H9 (cell line): ENCODE data around the gene PAGE4. TPM values are rescaled to one million over a fixed set of nuclear protein-coding genes. Genes with fewer than 3 reads are reported as not detected.

Experiments used
- DNase-seq: peaks from one replicate; pipeline ENCODE4 v3.0.0-alpha.2; 2017
- H2AFZ ChIP-seq: one replicate; pipeline ENCODE4 v1.6.1; 2013; ENCODE audit warnings: mild to moderate bottlenecking, low read length, control low read depth, moderate library complexity
- H2AK5ac ChIP-seq: 2 replicates; pipeline ENCODE4 v1.6.1; 2013; ENCODE audit warnings: low read length, control low read depth, mixed read lengths; ENCODE audit not compliant: insufficient read length
- H2BK120ac ChIP-seq: one replicate; pipeline ENCODE4 v1.6.1; 2013; ENCODE audit warnings: low read depth, mild to moderate bottlenecking, low read length, control low read depth, inconsistent platforms; ENCODE audit not compliant: poor library complexity, severe bottlenecking
- H2BK12ac ChIP-seq: 2 replicates; pipeline ENCODE4 v1.6.1; 2013; ENCODE audit warnings: low read length, control low read depth, mixed read lengths, low read depth; ENCODE audit not compliant: insufficient read length
- H2BK15ac ChIP-seq: 2 replicates; pipeline ENCODE4 v1.6.1; 2013; ENCODE audit warnings: low read depth, low read length, control low read depth
- H2BK20ac ChIP-seq: one replicate; pipeline ENCODE4 v1.6.1; 2013; ENCODE audit warnings: low read depth, mild to moderate bottlenecking, low read length, control low read depth, inconsistent platforms; ENCODE audit not compliant: poor library complexity, severe bottlenecking
- H2BK5ac ChIP-seq: 2 replicates; pipeline ENCODE4 v1.6.1; 2013; ENCODE audit warnings: low read length, control low read depth, mixed read lengths; ENCODE audit not compliant: insufficient read length
- H3K14ac ChIP-seq: 2 replicates; pipeline ENCODE4 v1.6.1; 2013; ENCODE audit warnings: low read length, control low read depth; ENCODE audit not compliant: insufficient read depth
- H3K18ac ChIP-seq: 2 replicates; pipeline ENCODE4 v1.6.1; 2013; ENCODE audit warnings: low read depth, mild to moderate bottlenecking, mixed read lengths, low read length, control low read depth; ENCODE audit not compliant: insufficient read length
- H3K23ac ChIP-seq: 2 replicates; pipeline ENCODE4 v1.6.1; 2013; ENCODE audit warnings: low read length, control low read depth, mixed read lengths, low read depth; ENCODE audit not compliant: insufficient read length
- H3K23me2 ChIP-seq: 2 replicates; pipeline ENCODE4 v1.6.1; 2013; ENCODE audit warnings: low read depth, mild to moderate bottlenecking, mixed read lengths, low read length, control low read depth; ENCODE audit not compliant: insufficient read length, poor library complexity, severe bottlenecking
- H3K27ac ChIP-seq: 2 replicates; pipeline ENCODE4 v1.5.1; 2013; ENCODE audit warnings: low read length, control low read depth, mixed read lengths, low read depth; ENCODE audit not compliant: insufficient read length
- H3K27me3 ChIP-seq: 2 replicates; pipeline ENCODE4 v1.6.1; 2013; ENCODE audit warnings: low read length, control low read depth, inconsistent platforms; ENCODE audit not compliant: insufficient read depth
- H3K4ac ChIP-seq: 2 replicates; pipeline ENCODE4 v1.6.1; 2013; ENCODE audit warnings: low read depth, mild to moderate bottlenecking, control low read depth, inconsistent platforms, low read length, moderate library complexity
- H3K4me1 ChIP-seq: 2 replicates; pipeline ENCODE4 v1.6.1; 2013; ENCODE audit warnings: low read length, control low read depth, inconsistent platforms; ENCODE audit not compliant: insufficient read depth
- H3K4me2 ChIP-seq: 2 replicates; pipeline ENCODE4 v1.6.1; 2013; ENCODE audit warnings: low read length, control low read depth, mixed read lengths; ENCODE audit not compliant: insufficient read length, insufficient read depth
- H3K56ac ChIP-seq: 2 replicates; pipeline ENCODE4 v1.6.1; 2013; ENCODE audit warnings: low read depth, mild to moderate bottlenecking, mixed read lengths, low read length, control low read depth; ENCODE audit not compliant: insufficient read length
- H3K79me1 ChIP-seq: 2 replicates; pipeline ENCODE4 v1.6.1; 2013; ENCODE audit warnings: low read depth, mild to moderate bottlenecking, moderate library complexity, low read length, control low read depth, inconsistent platforms; ENCODE audit not compliant: insufficient read depth, poor library complexity, severe bottlenecking
- H3K79me2 ChIP-seq: 2 replicates; pipeline ENCODE4 v1.6.1; 2013; ENCODE audit warnings: low read length, control low read depth, inconsistent platforms; ENCODE audit not compliant: insufficient read depth
- H3K9ac ChIP-seq: 2 replicates; pipeline ENCODE4 v1.6.1; 2013; ENCODE audit warnings: low read length, control low read depth, mixed read lengths; ENCODE audit not compliant: insufficient read length; ENCODE audit errors: extremely low read depth
- H3K9me3 ChIP-seq: one replicate; pipeline ENCODE4 v1.6.1; 2013; ENCODE audit warnings: low read depth, low read length, inconsistent platforms; ENCODE audit not compliant: control insufficient read depth
- H3T11ph ChIP-seq: one replicate; pipeline ENCODE4 v1.6.1; 2013; ENCODE audit warnings: mild to moderate bottlenecking, low read length, control low read depth, inconsistent platforms
- H4K20me1 ChIP-seq: one replicate; pipeline ENCODE4 v1.6.1; 2013; ENCODE audit not compliant: control insufficient read depth, insufficient read length, insufficient read depth
- H4K5ac ChIP-seq: 2 replicates; pipeline ENCODE4 v1.6.1; 2013; ENCODE audit warnings: low read depth, mild to moderate bottlenecking, mixed read lengths, low read length, control low read depth; ENCODE audit not compliant: insufficient read length
- H4K8ac ChIP-seq: replicated peaks from 2 replicates; pipeline ENCODE4 v1.6.1; 2013; ENCODE audit warnings: low read length, control low read depth, mixed read lengths, low read depth; ENCODE audit not compliant: insufficient read length
- H4K91ac ChIP-seq: 2 replicates; pipeline ENCODE4 v1.6.1; 2013; ENCODE audit warnings: low read depth, mild to moderate bottlenecking, moderate library complexity, mixed read lengths, low read length, control low read depth; ENCODE audit not compliant: insufficient read length
- H3K27ac Mint-ChIP-seq, 3 experiments: 2 replicates in 2 of 3; 3 replicates in 1 of 3; pipeline ENCODE4 v1.8.0; 2020 to 2021; ENCODE audit warnings: mixed read lengths in 3 of 3, mild to moderate bottlenecking in 1 of 3, moderate library complexity in 1 of 3
- H3K27me3 Mint-ChIP-seq: 2 replicates; pipeline ENCODE4 v1.8.0; 2021; ENCODE audit warnings: low read depth, mild to moderate bottlenecking, moderate library complexity, mixed read lengths
- H3K36me3 Mint-ChIP-seq, 3 experiments: 2 replicates in 2 of 3; 3 replicates in 1 of 3; pipeline ENCODE4 v1.8.0; 2020 to 2021; ENCODE audit warnings: low read depth in 3 of 3, mixed read lengths in 3 of 3; ENCODE audit not compliant: insufficient read depth in 1 of 3
- H3K4me1 Mint-ChIP-seq, 2 experiments: 2 replicates each; pipeline ENCODE4 v1.8.0; 2020; ENCODE audit warnings: mixed read lengths in 2 of 2
- H3K4me3 Mint-ChIP-seq, 2 experiments: 2 replicates in 1 of 2; 3 replicates in 1 of 2; pipeline ENCODE4 v1.8.0; 2020 to 2021; ENCODE audit warnings: mild to moderate bottlenecking in 2 of 2, mixed read lengths in 2 of 2, moderate library complexity in 1 of 2
- H3K9me3 Mint-ChIP-seq, 2 experiments: 2 replicates in 1 of 2; 3 replicates in 1 of 2; pipeline ENCODE4 v1.8.0; 2020; ENCODE audit warnings: mild to moderate bottlenecking in 2 of 2, mixed read lengths in 2 of 2, moderate library complexity in 1 of 2
- WGBS: extraction: QIAGEN DNeasy Blood & Tissue Kit; methylation state at CpG from one replicate; pipeline ENCODE4 v1.1.7; 2013; ENCODE audit warnings: missing lambda C conversion rate, low lambda C conversion rate, mixed read lengths; ENCODE audit not compliant: insufficient read length; ENCODE audit errors: extremely low coverage; 5-methylcytosine and 5-hydroxymethylcytosine counted together
- total RNA-seq: library from RNA; stranded (reverse); gene quantifications from 2 replicates; pipeline ENCODE4 v1.2.1, GENCODE V29; 2021
- TF ChIP-seq, protein P1 (sequence below): fragments of 200-600 bp; sonication (generic); conservative IDR thresholded peaks from 3 replicates; pipeline ENCODE4 v1.8.0; 2021; ENCODE audit warnings: antibody characterized with exemption, mild to moderate bottlenecking

The PAGE4 gene
- total RNA-seq, 1 experiment from 2014 or later: 0.57 TPM

DNA sequence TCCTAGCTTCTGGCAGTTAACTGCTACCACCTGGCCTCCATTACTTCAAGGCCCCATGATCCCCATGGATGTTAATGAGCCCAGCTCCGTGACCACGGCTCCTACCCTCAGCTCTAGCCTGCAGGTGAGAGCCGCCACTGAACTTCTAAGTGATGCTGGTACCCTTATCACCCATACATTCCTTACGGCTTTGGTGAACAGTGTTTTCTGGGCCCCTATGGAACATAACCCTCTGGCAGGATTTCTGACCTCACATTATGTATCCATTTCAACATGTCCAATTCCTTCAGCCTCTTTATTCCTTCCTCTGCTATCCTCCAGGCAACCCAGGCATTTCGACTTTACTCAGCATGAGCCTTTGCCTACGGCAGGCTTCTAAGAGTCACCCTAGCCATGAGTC lies 24.6 kb downstream of the PAGE4 start:
- Histone ChIP-seq H3K56ac (no peak overlapping the region), H4K8ac (no peak overlapping the region), H3K4me1 (no peaks in the 10 kb centered on the region), H2BK15ac (no peak overlapping the region), H3K23ac (no peak overlapping the region), H3K9me3 (peaks cover 32% of the 10 kb centered on the region), H4K91ac (no peak overlapping the region), H4K20me1 (no peaks in the 10 kb centered on the region), H3K27me3 (no peaks in the 10 kb centered on the region), H3K79me1 (no peaks in the 10 kb centered on the region), H2AFZ (no peak overlapping the region), H3K18ac (no peak overlapping the region), H2BK120ac (no peak overlapping the region), H2BK12ac (no peak overlapping the region), H3K23me2 (no peaks in the 10 kb centered on the region), H2AK5ac (no peak overlapping the region), H4K5ac (no peak overlapping the region), H3K79me2 (no peaks in the 10 kb centered on the region), H3K9ac (no peak overlapping the region), H3T11ph (no peak overlapping the region), H3K4me2 (no peak overlapping the region), H2BK20ac (no peak overlapping the region), H3K4ac (no peak overlapping the region), H3K27ac (no peak overlapping the region), H3K14ac (no peak overlapping the region), H2BK5ac (no peak overlapping the region)
- Mint-ChIP-seq H3K36me3 (no peaks in the 10 kb centered on the region; a peak in 1 of 7 replicates), H3K27me3 (peaks cover 2% of the 10 kb centered on the region), H3K4me1 (no peaks in the 10 kb centered on the region), H3K27ac (no peak overlapping the region), H3K4me3 (no peak overlapping the region), H3K9me3 (peaks cover 68 to 72% of the 10 kb centered on the region in 2 experiments)
- DNase-seq: no peak
- TF ChIP-seq, protein P1, sequence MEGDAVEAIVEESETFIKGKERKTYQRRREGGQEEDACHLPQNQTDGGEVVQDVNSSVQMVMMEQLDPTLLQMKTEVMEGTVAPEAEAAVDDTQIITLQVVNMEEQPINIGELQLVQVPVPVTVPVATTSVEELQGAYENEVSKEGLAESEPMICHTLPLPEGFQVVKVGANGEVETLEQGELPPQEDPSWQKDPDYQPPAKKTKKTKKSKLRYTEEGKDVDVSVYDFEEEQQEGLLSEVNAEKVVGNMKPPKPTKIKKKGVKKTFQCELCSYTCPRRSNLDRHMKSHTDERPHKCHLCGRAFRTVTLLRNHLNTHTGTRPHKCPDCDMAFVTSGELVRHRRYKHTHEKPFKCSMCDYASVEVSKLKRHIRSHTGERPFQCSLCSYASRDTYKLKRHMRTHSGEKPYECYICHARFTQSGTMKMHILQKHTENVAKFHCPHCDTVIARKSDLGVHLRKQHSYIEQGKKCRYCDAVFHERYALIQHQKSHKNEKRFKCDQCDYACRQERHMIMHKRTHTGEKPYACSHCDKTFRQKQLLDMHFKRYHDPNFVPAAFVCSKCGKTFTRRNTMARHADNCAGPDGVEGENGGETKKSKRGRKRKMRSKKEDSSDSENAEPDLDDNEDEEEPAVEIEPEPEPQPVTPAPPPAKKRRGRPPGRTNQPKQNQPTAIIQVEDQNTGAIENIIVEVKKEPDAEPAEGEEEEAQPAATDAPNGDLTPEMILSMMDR: no peak
- no CpG with 5 or more reads among the region's 6 CpGs for WGBS
